Mesothelial cell of epicardium (in vitro differentiated cells): Measurements from ENCODE around the gene SNX8. TPM values are rescaled to one million over a fixed set of nuclear protein-coding genes. Genes with fewer than 3 reads are reported as not detected.

ENCODE experiments used
- DNase-seq, 2 experiments: peaks; one replicate each; pipeline ENCODE4 v3.0.0; 2021; ENCODE audit warnings: low spot score in 2 of 2; ENCODE audit not compliant: unreplicated experiment in 2 of 2
- H3K27ac Mint-ChIP-seq: 2 replicates; pipeline ENCODE4 v1.8.0; 2021; ENCODE audit warnings: mixed read lengths
- H3K27me3 Mint-ChIP-seq: 2 replicates; pipeline ENCODE4 v1.8.0; 2021; ENCODE audit warnings: low read depth, mixed read lengths
- H3K36me3 Mint-ChIP-seq: 2 replicates; pipeline ENCODE4 v1.8.0; 2021; ENCODE audit warnings: mixed read lengths
- H3K4me1 Mint-ChIP-seq: 2 replicates; pipeline ENCODE4 v1.8.0; 2021; ENCODE audit warnings: mixed read lengths
- H3K4me3 Mint-ChIP-seq: 2 replicates; pipeline ENCODE4 v1.8.0; 2021; ENCODE audit warnings: mild to moderate bottlenecking, moderate library complexity, mixed read lengths
- H3K9me3 Mint-ChIP-seq: 2 replicates; pipeline ENCODE4 v1.8.0; 2021; ENCODE audit warnings: mixed read lengths
- CTCF ChIP-seq: fragments of 200-600 bp; sonication (generic); IDR thresholded peaks from one replicate; pipeline ENCODE4 v1.5.0; 2021; ENCODE audit warnings: antibody characterized with exemption; ENCODE audit not compliant: unreplicated experiment
- total RNA-seq: library from RNA; stranded (reverse); gene quantifications from 3 replicates; pipeline ENCODE4 v1.2.1, GENCODE V29; 2021

SNX8 gene
- total RNA-seq, 1 donor from 2014 or later: 41.2 TPM

- H3K27ac Mint-ChIP-seq: peak overlapping the region; percentile 76
- DNase-seq: no peak
- no peak for TF ChIP-seq CTCF
- no peaks in the 10 kb centered on the region for H3K27me3 Mint-ChIP-seq
- H3K4me1 Mint-ChIP-seq: peaks cover 27% of the 10 kb centered on the region
- H3K36me3 Mint-ChIP-seq: peaks cover 10% of the 10 kb centered on the region
- H3K4me3 Mint-ChIP-seq: no peak overlapping the region
- no peaks in the 10 kb centered on the region for H3K9me3 Mint-ChIP-seq
These were observed 32.7 kb downstream of the SNX8 start for GRCh38 chr7:2281541-2281940.

GRCh38 chr7:2280424-2280823, 33.8 kb downstream of the SNX8 start:
- Mint-ChIP-seq H3K36me3 (peaks cover 10% of the 10 kb centered on the region), H3K4me3 (no peak overlapping the region), H3K27ac (peak overlapping the region; percentile 92), H3K27me3 (no peaks in the 10 kb centered on the region), H3K4me1 (peaks cover 27% of the 10 kb centered on the region), H3K9me3 (no peaks in the 10 kb centered on the region)
- no peak for TF ChIP-seq CTCF
- DNase-seq: no peak

GRCh38 chr7:2279896-2280295, 34.3 kb downstream of the SNX8 start:
- peaks cover 10% of the 10 kb centered on the region for H3K36me3 Mint-ChIP-seq
- H3K9me3 Mint-ChIP-seq: no peaks in the 10 kb centered on the region
- no peak for DNase-seq
- no peaks in the 10 kb centered on the region for H3K27me3 Mint-ChIP-seq
- no peak for TF ChIP-seq CTCF
- H3K4me1 Mint-ChIP-seq: peaks cover 27% of the 10 kb centered on the region
- peak overlapping the region; percentile 92 for H3K27ac Mint-ChIP-seq
- no peak overlapping the region for H3K4me3 Mint-ChIP-seq

DNA sequence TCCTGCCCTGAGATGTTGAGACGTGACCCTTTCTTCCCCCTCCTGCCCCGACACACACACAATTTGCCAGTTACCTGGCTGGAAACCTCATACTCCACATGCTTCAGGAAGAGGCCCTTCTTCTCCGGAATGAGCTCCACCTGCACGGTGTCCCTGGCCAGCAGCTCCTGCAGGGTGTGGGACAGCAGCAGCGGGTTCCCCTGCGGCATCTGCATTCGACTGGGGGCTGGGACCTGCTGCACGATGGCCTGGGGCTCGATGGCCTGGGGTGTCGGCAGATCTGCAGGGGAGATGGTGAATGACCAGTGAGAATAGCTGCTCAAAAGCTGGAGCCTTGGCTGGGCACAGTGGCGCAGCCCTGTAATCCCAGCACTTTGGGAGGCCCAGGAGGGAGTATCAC, 36.2 kb downstream of the SNX8 start:
- no peaks in the 10 kb centered on the region for H3K27me3 Mint-ChIP-seq
- TF ChIP-seq CTCF: no peak
- H3K4me1 Mint-ChIP-seq: peaks cover 27% of the 10 kb centered on the region
- no peaks in the 10 kb centered on the region for H3K9me3 Mint-ChIP-seq
- no peak overlapping the region for H3K27ac Mint-ChIP-seq
- peaks cover 18% of the 10 kb centered on the region for H3K36me3 Mint-ChIP-seq
- no peak for DNase-seq
- no peak overlapping the region for H3K4me3 Mint-ChIP-seq

DNA sequence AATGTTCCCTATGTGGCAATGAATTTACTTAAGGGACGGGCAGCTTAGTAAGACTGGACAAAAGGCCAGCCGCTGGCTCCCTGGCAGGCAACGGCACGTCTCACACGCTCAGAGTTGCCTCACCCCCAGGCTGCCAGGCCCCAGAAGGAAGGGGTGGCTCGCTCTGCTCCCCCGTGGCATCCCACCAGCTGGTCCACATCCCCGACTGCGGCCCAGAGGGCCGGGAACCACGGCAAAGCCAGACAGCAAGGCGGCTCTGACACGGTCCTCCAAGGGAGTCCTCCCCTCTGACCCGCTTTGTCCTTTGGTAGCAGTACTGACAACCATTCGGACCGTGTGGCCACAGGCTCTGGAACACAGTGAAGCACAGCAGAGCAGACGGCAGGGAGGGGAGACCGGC, 38.1 kb downstream of the SNX8 start:
- Mint-ChIP-seq H3K27ac (no peak overlapping the region), H3K4me3 (no peak overlapping the region), H3K4me1 (peaks cover 11% of the 10 kb centered on the region), H3K36me3 (peaks cover 24% of the 10 kb centered on the region), H3K27me3 (no peaks in the 10 kb centered on the region), H3K9me3 (no peaks in the 10 kb centered on the region)
- TF ChIP-seq CTCF: no peak
- DNase-seq: no peak

GRCh38 chr7:2275101-2275500, 39.1 kb downstream of the SNX8 start:
- Mint-ChIP-seq H3K27ac (no peak overlapping the region), H3K27me3 (no peaks in the 10 kb centered on the region), H3K9me3 (no peaks in the 10 kb centered on the region), H3K4me3 (no peak overlapping the region), H3K36me3 (peaks cover 24% of the 10 kb centered on the region), H3K4me1 (peaks cover 5% of the 10 kb centered on the region)
- TF ChIP-seq CTCF: no peak
- DNase-seq: no peak
